Umbilical cord (tissue), 2 donors: ENCODE measurements around the gene FAM200B. TPM values are rescaled to one million over a fixed set of nuclear protein-coding genes. Genes with fewer than 3 reads are reported as not detected.

ENCODE experiments used
- DNase-seq: peaks from one replicate; pipeline ENCODE4 v3.0.0-alpha.2; 2015; ENCODE audit warnings: low spot score
- total RNA-seq: library from RNA; depleted of rRNA; stranded (reverse); fragments of >200 nt; gene quantifications from one replicate; pipeline ENCODE4 v1.2.3, GENCODE V29; 2014; ENCODE audit warnings: low replicate concordance; ENCODE audit not compliant: insufficient read depth

FAM200B gene
- total RNA-seq, 1 donor from 2014 or later, result 46.9 TPM

DNA sequence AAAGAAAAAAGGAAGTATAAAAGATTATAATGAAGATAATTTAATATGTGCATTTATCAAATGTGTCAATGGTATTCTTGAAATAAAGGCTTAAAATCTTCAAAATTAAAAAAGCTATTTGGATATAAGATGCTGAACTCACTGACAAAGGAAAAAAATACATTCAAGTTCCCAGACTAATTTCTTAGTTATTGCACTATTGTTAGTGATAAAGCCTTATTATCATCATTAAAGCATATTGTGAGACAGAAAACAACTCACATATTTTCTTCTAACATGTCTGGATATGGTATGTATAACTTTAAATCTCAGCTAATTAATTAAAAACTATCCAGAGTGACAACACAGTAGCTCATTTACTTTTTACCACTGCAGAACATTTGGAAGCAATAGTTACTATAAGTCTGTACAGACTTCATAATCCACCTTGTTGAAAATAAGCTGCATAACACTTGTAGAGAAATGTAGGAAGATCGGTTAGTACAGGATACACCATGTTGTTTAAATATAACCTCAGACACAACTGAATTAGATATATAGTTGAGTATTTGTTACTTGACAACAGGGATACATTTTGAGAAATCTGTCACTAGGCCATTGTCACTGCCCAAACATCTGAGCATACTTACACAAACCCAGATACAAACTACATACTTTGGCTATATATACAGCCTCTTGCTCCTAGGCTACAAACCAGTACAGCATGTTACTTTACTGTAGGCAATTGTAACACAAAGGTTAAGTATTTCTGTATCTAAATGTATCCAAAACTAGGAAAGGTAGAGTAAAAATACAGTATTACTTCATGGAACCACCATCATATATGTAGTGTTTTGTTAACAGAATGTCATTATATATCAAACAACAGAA, 12.8 kb upstream of the FAM200B start:
- no peak for DNase-seq

- DNase-seq, result no peak
Measured at GRCh38 chr4:15670576-15670975, 11.1 kb upstream of the FAM200B start.

GRCh38 chr4:15672101-15672500, 9.5 kb upstream of the FAM200B start:
- no peak for DNase-seq

- no peak for DNase-seq
Measured at GRCh38 chr4:15673337-15673736, 8.3 kb upstream of the FAM200B start.

DNA sequence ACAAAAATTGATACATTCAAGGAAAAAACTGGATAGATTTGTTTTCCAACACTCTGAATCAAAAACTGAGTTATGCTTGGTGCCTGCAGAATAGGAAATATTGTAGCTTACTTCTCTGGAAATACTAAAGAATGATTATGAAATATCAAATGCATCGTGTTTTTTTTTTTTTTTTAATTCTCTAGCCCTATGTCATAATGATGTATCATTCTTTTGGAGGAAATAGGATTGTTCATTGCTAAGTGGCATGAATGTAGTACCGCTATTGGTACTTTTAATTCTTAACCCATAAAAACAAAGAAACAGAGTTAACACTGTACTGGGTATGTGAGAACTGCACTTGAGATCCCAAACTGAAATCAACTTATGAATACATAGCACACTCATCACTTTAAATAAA, 7.6 kb upstream of the FAM200B start:
- no peak for DNase-seq

- no peak for DNase-seq
Measured at GRCh38 chr4:15674926-15675325, 6.7 kb upstream of the FAM200B start.

DNA sequence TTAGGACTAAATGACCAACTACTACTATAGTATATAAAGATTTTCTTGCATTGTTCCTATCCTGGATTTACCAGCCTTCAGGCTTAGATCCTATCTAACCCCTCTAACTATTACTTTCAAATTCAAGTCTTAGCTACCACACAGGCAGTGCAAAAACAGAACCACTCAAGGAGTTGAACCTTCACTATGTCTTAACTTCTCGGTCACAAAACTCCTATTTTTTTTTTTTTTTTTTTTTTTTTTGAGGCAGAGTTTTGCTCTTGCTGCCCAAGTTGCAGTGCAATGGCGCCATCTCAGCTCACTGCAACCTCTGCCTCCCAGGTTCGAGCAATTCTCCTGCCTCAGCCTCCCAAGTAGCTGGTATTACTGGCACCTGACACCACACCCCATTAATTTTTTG, 6.3 kb upstream of the FAM200B start:
- DNase-seq, result no peak

DNA sequence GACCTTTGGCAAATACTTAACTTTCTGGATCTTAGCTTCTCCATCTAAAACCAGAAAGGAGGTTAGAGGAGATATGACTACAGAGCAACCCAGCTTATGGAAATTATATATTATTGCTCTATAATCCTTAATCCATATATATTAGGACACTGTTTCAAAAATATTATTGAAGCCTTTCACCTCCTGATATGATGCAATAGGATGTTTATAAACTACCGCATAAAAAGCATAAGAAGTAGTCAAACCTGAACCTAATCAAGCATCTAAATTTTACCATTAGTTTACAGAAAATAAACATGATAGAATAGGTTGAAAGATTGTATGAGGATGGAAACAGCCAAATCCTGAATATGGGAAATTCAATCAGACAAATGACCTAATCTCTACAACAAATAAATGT, 5.6 kb upstream of the FAM200B start:
- DNase-seq, result no peak

DNA sequence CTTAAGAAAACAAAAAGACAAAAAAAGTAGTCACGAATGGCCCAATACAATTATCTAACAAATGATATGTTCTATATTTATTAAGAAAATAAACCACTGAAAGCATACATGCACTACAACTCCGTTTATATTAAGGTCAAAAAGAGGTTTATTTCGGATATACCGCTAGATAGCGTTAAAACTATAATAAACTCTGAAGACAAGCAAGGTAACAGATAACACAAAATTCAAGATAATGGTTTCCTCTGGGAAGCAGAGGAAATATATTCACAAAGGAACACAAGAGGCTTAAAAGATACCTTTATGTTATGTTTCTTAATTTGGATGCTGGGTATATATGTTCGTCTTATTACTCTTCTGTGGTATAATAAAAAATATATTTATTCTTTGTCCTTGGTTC, 4.7 kb upstream of the FAM200B start:
- no peak for DNase-seq

- no peak for DNase-seq
Measured at GRCh38 chr4:15677507-15677988, 4.1 kb upstream of the FAM200B start.

GRCh38 chr4:15681067-15681371, 608 bp upstream of the FAM200B start:
- DNase-seq, result no peak

- DNase-seq, result peak; percentile 77
Measured at GRCh38 chr4:15682242-15683142, 865 bp downstream of the FAM200B start.

GRCh38 chr4:15683143-15683495, 1.5 kb downstream of the FAM200B start:
- no peak for DNase-seq

DNA sequence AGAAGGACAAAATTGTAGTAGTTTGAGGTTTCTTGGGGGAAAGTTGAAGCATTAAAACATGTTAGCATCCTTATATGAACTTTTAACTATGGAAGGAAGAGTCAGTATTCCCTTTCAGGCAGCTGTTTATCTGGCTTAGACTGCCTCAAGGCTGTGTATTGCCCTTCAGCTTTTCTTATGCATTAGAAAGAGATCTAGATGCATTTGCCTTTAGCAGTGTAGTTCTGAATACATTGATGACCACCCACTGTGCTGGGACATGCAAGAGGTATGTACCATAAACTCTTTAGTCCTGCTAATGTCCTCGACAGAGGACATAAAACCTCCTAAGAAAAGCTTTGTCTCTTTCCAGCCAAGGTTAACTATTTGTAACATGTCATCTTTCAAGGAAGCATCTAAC, 2.9 kb downstream of the FAM200B start:
- DNase-seq, result no peak

DNA sequence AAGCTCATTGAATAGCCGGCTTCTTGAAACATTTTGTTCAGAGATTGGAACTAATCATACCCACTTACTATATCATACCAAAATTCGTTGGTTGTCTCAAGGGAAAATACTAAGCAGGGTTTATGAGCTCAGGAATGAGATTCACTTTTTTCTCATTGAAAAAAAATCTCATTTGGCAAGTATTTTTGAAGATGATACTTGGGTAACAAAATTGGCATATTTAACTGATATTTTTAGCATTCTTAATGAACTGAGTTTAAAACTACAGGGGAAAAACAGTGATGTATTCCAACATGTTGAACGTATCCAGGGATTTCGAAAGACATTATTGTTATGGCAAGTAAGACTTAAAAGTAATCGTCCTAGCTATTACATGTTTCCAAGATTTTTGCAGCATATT, 6.4 kb downstream of the FAM200B start:
- DNase-seq, result peak; percentile 40

GRCh38 chr4:15689540-15689939, 7.9 kb downstream of the FAM200B start:
- no peak for DNase-seq

DNA sequence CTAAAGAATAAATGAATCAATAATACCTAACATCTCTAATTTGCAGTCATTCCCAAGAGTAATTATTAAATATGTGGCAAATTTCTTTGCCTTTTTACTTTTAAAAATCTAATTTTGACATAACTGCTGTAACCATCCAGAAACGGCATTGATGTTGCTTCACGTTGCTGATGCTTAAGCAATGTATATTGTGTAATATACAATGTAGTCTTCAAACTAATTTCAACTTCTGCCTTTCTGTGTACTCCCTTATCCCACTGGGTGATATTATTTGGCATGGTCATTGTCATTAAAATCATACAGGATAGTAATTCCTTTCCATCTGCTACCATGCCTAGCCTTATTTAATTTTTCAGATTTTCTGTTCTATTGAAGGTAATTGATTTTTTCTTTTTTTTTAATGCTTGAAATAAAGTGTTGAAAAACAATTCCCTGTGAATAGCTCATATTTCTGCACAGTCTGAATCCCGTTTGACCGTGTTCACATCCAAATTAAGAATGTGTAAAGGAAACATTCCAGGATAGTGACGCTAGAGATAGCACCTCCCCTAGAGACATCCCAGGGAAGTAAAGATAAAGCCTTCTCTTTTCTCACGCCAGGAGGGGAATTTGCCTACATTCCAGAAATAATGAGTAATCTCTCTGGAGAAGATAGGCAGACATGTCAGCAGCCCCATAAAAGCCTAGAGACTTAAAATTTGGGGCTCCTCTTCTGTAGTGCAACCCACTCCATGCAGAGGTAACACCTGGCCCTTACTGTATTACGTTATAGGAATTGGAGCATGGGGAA, 8.6 kb downstream of the FAM200B start:
- peak; percentile 97 for DNase-seq

DNA sequence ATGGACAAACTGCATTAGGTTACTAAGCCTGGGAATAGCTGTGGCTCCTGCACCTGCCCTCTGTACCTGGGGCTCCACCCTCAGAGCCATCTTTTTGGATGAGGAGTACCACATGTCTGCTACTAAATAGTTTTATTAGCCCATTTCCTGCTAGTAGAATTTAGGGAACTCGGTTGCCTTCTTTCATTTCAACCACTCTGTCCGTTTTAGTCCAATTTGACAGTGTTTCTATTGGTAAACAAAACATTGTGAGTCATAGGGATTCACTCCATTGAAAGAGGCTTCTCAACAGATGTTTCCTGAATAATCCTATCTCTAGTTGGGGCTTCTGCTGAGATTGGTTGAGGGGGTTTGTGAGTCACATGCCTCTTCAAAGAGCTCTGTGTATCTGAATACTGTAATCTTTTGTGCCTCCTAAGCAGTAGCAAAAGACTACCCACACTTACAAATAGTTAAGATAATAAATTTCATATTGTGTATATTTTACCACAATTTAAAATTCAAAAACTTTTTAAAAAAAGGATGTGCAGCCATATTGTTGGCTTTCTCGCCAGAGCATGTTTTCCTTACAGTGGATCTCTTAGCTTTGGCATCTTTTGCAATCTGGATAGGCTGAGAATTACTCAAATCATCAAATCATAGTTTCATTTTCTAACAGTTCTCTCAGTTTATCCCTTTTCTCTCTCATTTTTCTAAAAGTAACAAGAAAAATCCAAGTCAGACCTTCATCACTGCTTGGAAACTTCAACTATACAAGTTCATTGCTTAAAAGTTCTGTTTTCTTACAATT, 9.9 kb downstream of the FAM200B start:
- DNase-seq, result peak; percentile 86

DNA sequence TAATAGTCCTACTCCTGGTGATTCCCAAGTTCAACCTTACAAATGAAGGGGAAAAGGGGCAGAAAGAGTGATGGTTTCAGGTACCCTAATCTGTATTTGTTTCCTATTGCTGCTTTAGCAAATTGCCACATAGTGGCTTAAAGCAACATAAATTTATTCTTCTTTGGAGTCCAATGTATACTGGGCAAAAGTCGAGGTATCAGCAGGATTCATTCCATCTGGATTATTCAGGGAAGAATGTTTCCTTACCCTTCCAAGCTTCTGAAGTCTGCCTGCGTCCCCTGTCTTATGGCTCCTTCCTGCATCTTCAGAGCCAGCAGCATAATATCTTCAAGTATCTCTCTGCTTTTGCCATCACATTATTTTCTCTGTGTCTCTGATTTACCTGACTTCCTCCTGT, 11.0 kb downstream of the FAM200B start:
- peak; percentile 50 for DNase-seq

DNA sequence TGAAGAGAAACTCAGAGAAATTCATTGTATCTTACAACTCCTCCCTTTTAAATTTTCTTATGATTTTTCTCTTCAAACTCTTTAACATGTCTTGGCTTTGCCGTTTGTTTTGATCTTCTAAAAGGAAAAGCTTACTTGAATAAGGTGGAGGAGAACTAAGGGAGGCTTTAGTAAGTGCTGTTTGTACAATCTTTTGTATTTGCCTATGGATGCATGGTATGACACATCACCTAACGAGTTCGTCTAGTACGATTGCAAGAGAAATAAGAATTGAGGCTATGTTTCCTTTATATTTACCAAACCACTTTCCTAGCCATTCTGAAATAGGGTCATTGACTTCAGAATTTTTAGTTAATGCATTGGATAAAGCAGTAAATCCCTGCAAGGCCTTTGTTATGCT, 12.8 kb downstream of the FAM200B start:
- DNase-seq, result no peak

GRCh38 chr4:15695240-15695699, 13.6 kb downstream of the FAM200B start:
- DNase-seq, result no peak
